Islet precursor cell (in vitro differentiated cells): ENCODE data around the gene RBM3.
"Not testable (repeated sequence)": the region's sequence is repeated elsewhere in the genome, so short reads cannot be mapped to it uniquely, and the experiment has no call there.

Experiments used
- DNase-seq: peaks from one replicate; pipeline ENCODE4 v3.0.0-alpha.2; 2018

Gene RBM3

DNA sequence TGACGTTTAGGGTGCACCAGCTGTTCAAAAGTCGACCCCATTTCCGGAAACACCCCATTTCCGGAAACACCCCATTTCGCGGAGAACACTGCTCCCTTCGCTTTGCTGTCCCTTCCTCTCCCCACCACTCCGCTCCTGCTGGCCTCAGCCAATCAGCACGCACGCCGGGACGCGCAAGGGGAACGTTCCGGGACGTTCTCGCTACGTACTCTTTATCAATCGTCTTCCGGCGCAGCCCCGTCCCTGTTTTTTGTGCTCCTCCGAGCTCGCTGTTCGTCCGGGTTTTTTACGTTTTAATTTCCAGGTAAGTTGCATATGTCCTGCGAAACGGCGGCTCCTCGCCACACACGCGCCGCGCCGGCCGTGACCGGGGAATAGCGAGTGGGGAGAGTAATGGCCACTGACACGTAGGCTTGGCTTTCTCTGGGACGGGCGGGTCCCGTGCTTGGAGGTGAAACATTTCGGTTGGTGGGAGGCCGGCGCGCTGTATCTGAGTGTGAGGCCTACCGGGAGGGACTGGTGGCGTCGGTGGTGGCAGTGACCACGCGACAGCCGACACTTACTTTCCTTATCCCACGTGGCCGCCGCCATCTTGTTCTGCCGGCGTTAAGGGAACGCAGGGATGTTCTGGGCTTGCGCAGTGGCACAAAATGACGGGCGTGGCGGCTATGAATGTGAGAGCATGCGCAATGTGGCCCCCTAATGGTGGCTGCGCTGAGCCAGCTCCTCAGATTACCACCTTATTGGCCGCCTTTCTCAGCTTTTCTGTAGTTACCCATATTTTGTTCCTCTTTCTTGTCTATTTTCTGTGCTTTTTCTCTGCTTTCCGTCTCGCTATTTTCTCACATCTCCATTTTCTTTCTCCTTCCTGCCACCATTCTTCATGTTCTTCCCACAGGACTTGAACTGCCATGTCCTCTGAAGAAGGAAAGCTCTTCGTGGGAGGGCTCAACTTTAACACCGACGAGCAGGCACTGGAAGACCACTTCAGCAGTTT, at the start of gene RBM3:
Gene RBM3 (plus strand): TSS at position 215 of the 997 bp plus-strand sequence. CDS start 697 bp downstream, at position 912.
- peak; percentile 89 for DNase-seq

DNA sequence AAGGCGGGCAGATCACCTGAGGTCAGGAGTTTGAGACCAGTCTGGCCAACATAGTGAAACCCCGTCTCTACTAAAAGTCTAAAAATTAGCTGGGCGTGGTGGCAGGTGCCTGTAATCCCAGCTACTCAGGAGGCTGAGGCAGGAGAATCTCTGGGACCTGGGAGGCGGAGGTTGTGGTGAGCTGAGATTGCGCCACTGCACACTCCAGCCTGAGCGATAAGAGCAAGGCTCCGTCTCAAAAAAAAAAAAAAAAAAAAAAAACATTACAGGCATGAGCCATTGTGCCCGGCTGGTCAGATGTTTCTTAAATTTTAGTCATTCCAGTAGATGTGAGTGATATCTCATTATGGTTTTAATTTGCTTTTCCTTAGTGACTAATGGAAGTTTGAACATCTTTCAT, 48.4 kb upstream of the RBM3 start:
- DNase-seq: not testable (repeated sequence)

DNA sequence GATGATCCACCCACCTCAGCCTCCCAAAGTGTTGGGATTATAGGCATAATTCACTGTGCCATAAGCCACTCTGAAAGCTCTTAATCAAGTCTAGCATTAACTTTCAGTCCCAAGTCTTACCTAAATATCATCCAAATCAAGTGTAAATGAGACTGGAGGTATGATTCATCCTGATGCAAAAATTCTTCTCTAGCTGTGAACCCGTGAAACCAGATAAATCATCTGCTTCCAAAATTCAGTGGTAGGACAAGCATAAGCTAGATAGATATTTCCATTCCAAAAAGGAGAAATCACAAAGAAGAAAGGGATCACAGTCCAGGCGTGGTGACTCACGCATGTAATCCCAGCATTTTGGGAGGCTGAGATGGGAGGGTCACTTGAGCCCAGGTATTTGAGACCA, 43.5 kb upstream of the RBM3 start:
- DNase-seq: no peak

DNA sequence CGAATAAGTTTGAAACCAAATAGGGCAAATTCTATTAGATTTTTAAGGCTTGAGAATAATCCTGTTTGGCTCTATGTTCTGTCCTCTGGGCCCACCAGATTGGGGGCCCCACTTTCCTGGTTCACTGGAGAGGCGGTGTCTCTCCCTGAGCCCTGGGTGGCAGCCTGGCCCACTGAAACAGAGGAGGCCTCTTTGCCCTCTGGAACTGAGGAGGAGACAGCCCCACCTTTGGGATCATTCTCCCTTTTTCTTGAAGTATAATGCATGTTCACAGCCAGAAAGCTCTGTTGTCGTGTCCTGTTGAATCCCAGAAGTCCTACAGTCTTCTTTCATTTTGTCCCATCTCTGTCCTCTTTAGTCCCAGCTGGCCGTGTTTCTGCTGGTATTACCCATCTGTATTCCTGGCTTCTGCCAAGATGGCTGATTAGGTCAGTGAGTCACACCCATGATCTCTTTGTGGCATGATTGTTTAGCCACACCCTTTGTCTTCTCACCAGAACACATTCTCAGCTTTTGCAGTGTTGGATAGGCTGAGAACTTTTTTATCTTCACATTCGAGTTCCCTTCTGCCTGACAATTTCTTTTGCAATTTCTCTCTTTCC, 42.8 kb upstream of the RBM3 start:
- DNase-seq: no peak

DNA sequence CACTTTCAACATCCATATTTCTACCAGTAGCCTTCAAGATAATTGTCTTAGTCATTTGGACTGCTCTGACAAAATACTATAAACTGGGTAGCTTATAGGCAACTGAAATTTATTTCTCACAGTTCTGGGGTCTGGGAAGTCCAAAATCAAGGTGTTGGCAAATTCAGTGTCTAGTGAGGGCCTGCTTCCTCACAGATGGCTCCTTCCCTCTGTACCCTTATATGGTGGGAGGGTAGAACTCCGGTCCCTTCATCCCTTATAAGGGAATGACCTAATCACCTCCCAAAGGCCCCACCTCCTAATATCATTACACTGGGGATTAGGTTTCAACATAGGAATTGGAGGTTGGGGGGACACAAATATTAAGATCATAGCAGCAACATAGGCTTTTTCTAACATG, 42.1 kb upstream of the RBM3 start:
- DNase-seq: no peak

DNA sequence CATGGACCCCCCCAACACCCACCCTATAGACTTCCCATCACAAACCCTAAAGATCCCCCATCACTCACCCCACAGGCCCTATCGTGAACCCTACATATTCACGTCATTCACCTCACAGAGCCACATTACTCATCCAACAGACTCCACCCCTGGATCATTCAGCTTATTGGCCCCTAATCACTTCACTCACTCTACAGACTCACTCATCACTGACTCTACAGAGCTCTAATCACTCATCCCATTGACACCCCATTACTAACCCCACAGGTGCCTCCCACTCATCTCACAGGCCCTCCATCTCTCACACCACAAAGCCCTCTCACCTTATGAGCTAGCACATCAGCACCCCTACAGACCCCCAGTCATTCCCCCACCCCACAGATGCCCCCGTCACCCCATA, 41.1 kb upstream of the RBM3 start:
- DNase-seq: no peak

DNA sequence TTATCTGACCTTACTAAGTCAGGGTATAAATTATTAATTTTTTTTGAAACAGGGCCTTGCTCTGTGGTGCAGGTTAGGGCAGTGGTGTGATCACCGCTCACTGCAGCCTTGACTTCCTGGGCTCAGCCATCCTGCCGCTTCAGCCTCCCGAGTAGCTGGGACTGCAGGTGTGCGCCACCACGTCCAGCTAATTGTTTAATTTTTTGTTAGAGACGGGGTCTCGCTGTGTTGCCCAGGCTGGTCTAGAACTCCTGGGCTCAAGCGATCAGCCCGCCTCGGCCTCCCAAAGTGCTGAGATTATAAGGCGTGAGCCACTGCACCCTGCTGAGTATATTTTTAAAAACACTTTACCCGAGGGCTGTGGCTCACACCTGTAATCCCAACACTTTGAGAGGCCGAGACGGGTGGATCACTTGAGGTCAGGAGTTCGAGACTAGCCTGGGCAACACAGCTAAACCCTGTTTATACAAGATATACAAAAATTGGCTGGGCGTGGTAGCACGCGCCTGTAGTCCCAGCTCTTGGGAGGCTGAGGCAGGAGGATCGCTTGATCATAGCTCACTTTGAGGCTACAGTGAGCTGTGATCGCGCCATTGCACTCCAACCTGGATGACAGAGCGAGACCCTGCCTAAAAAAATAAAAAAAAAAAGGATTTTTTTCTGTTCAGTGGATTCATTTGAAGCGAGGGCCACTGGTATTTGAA, 35.5 kb upstream of the RBM3 start:
- DNase-seq: no peak

DNA sequence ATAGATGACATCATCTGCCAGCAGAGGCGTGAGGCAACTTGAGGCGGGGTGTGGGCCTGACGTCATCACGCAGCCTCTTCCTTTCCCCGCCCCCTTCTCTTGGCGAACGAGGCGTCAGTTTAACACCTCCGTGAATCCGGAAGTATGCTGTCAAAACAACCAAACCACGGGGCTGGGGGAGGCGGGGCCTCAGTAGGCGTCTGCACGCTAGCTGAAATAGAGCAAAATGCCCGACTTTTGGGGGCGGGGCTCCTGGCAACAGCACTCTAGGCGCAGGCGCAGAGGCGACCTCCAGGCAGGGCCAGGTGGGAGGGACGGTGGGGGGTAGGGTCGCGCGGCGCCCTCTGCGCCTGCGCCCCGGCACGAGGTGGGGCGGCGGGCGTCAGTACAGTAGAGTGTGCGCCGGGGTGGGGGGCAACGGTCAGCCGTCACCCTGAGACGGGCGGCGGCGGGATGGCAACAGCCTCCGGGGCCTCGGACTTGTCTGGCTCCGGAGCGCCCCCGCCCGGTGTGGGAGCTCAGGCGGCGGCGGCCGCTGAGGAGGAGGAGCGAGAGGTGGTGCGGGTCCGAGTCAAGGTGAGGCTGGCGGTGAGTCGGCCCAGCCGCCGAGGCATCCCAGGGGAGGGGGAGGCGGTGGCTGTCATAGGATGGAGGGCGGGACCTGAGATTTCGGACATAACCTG, 34.8 kb upstream of the RBM3 start, which contains the start of gene TBC1D25:
Gene TBC1D25 (plus strand): TSS at position 370 of the 683 bp plus-strand sequence. CDS start 84 bp downstream, at position 454.
- peak; percentile 97 for DNase-seq

DNA sequence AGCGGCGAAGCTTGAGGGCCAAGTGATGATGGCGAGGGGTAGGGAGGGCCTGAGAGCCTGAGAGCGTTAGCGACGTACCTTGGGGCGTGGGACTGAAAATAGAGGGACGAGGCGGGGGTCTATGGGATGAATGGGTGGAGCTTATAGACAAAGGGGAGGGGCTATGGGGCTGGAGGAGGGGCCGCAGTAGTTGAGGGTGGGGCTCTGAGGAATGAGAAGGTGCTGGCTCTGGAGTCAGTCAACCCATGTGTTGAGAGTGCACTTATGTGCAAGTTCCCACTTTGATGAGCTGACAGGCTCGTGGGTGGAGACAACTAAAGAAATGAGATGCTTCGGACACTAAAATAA, 34.3 kb upstream of the RBM3 start:
- DNase-seq: no peak

DNA sequence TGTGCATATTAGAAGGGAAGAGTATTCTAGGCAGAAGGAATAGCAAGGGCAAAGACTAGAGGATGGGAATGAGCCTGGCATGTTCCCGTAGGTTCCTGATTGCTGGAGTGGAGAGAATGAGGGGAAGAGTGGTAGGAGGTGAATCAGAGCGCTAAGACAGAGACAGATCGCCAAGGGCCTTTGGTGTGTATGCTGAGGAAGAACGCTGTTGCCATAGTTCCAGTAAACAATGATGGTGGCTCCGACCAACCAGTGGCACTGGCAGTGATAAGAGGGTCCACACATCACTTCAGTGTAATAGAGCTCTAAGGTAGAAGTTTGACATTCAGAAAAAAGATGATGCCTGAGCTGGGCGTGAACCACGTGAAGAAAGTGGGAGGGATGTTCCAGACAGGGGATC, 33.8 kb upstream of the RBM3 start:
- no peak for DNase-seq

DNA sequence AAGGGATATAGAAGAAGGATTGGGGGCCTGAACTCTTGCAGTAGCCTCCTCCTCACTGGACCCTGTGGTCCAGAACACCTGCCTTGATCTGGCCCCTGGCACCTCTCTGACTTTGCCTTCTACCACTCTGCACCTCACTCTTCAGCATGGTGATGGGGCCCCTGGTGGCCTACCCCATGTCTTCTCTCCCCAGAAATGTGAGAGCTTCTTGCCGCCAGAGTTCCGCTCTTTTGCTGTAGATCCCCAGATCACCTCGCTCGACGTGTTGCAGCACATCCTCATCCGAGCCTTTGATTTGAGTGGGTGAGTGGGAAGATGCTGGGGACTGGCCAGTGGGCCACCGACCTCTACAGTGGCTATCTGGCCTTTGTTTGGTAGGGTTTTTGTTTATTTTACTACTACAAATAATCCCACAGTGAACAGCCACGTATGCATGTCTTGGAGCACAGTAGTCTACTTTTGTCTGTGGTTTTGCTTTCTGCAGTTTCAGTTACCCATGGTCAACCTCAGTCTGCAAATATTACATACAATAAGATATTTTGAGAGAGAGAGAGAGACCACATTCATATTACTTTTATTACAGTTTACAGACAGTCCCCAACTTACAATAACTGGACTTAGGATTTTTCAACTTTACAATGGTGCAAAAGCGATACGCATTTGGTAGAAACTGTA, 33.0 kb upstream of the RBM3 start:
- DNase-seq: no peak

DNA sequence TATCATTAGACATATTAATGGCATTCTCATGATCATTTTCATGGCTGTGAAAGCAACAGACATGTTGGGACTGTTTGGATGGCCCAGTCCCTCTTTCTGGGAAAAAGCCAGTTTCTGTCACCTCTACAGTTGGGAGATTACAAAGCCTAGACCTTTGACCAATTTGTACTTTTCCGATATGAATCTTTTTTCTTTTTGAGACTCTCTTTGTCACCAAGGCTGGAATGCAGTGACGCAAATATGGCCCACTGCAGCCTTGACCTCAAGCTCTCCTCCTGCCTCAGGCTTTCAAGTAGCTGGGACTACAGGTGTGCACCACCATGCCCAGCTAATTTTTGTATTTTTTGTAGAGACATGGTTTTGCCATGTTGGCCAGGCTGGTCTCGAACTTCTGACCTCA, 25.4 kb upstream of the RBM3 start:
- no peak for DNase-seq

DNA sequence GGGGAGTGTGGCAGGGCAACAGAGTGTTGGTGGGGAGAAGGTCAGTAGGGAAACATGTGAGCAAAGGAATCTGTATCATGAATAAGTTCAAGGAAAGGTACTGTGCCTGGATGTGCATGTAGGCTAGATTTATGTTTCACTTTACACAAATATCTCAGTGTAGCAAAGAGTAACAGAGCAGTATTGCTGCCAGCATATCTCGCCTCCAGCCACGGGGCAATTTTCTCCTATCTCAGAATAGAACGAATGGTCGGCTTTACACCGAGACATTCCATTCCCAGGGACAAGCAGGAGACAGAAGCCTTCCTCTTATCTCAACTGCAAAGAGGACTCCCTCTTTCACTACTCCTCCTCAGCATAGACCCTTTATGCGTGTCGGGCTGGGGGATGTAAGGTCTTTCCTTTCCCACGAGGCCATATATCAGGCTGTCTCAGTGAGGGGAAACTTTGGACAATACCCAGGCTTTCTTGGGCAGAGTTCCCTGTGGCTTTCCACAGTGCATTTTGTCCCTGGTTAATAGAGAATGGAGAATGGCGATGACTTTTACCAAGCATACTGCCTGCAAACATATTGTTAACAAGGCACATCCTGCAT, 18.5 kb upstream of the RBM3 start:
- DNase-seq: not testable (repeated sequence)

DNA sequence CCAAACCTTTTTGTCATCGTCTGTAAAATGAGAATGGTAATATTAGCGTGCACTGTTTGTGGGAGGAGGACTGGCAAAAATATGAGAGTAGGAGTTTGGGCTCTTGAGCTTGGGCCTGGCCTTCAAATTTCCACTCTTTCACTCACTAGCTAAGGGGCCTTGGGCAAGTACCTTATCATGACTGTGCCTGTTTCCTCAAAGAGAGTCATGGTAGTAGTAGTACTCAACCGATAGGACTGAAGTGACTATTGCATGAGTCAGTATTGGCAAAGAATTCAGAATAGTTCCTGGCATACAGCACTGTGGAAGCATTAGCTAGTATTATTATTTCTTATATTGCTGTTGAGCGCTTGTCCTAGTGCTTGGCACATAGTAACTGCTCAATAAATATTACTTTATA, 16.0 kb upstream of the RBM3 start:
- DNase-seq: no peak

DNA sequence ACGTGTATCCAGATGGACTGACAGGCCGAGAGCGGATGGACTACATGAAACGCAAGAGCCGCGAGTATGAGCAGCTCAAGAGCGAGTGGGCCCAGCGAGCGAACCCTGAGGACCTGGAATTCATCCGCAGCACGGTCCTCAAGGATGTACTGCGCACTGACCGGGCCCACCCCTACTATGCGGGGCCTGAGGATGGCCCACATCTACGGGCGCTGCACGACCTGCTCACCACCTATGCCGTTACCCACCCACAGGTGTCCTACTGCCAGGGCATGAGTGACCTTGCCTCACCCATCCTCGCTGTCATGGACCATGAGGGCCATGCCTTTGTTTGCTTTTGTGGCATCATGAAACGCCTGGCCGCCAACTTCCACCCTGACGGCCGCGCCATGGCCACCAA, 14.6 kb upstream of the RBM3 start:
- no peak for DNase-seq

DNA sequence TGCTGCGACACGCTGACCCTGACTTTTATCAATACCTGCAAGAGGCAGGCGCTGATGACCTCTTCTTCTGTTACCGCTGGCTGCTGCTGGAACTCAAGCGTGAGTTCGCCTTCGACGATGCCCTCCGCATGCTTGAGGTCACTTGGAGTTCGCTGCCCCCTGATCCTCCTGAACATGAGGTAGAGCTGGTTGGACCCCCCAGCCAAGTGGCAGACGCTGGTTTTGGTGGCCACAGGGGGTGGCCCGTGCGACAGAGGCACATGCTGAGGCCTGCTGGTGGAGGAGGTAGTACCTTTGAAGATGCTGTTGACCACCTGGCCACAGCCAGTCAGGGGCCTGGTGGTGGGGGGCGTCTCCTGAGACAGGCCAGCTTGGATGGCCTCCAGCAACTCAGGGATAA, 14.2 kb upstream of the RBM3 start:
- DNase-seq: no peak

DNA sequence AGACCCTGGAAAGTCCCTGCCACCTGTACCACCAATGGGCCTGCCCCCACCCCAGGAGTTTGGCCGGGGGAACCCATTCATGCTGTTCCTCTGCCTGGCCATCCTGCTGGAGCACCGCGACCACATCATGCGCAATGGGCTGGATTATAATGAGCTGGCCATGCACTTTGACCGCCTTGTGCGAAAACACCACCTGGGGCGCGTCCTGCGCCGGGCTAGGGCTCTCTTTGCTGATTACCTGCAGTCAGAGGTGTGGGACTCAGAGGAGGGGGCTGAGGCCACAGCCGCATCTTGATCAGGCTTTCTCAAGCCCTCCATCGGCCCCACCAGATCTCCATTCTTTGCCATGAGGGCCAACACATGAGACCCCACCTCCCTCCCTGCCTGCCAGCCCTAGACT, 13.6 kb upstream of the RBM3 start:
- DNase-seq: no peak

DNA sequence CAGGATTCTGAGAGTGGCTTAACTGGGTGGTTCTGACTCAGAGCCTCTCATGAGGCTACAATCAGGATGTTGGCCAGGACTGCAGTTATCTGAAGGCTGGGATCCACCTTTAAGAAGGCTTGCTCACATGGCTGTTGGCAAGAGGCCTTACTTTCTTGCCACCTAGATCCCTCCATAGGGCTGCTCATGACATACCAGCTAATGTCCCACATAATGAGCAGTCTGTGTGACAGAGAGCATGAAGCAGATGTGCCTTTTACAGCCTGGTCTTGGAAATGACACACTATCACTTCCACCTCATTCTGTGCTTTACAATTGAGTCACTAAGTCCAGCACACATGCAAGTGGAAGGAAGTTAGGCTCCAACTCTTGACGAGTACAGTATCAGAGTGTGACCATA, 4.3 kb upstream of the RBM3 start:
- no peak for DNase-seq

DNA sequence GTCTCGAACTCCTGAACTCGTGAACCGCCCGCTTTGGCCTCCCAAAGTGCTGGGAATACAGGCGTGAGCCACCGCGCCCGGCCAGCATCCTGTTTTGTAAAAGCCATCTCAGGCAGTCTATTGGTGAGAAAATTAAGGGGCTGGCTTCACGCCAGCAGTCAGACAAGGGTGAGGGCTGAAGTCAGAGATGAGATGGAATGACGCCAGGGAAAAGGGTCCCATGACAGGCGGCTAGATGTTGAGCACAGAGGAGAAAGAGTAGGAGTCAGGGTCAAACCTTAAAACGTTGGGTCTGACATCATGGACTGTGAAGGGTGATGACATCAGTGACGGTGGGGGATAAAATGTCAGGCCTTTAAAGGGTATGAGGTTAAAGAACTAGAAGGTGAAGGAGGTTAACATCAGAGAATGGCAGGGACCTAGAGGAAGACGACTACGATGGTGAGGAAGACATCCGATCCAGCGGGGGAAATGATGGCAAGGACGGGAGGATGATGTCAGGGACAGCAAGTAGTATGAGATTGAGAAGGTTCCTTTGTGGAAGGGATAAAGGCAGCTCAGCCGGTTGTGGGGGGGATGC, 504 bp upstream of the RBM3 start:
- no peak for DNase-seq

DNA sequence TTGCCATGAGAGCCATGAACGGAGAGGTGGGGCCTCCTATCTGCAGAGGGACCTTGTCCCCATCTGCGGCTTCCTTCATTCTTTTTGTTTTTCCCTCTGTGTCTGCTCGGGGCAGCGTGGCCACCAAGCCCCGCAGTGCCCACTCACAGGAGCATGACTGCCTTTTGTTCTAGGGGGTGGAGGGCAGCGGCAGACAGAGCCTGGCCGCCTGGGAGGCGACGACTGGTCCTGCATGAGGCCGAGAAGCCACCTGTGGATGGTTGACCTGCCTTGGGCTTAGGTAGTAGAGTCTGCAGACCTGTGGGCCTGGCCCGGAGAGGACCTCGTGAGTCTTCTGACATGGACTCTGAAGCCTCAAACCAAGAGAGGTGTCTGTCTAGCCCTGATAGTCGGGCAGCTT, 1.4 kb downstream of the RBM3 start:
- DNase-seq: no peak

DNA sequence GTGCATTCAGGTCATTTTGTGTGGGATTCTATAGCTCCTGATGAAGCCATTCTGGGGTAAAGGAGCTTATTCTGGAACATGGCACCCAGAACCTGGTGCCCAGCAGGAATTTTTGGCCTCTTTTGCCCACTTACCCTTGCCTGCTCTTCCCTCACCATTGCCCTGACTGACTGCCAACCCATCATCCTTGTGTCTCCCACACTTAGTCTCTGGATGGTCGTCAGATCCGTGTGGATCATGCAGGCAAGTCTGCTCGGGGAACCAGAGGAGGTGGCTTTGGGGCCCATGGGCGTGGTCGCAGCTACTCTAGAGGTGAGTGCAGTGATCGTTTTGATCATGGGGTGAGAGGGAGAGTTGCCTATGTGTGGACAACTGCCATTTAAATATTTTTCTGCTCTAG, 1.8 kb downstream of the RBM3 start:
- no peak for DNase-seq

DNA sequence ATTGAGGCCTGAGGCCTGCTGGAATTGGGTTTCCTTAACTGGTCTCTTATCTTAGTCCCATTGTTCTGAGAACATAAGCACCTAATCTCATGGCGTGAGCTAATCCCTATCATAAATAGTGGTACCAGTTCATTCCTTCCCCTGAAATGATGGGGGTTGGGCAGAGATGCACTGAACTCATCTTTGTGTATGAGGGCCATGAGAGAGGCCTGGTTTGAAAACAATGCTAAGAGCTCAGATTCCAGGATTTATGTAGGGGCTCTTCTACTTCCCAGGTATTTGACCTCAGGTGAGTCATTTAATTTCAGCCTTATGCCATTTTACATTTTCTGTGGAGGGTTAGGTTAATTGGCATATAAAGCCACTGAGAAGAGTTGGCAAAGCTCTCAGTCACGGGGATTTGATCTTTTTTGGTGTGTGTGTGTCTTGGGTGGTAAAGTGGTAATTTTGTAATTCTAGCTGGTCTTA, 4.4 kb downstream of the RBM3 start:
- no peak for DNase-seq
